HEK293T (cell line): ENCODE measurements around the gene N4BP2L1.

Source experiments
- BHLHE40 ChIP-seq: fragments of 450-650 bp; IDR thresholded peaks from 2 replicates; pipeline ENCODE4 v1.6.1; 2016; ENCODE audit warnings: mild to moderate bottlenecking, moderate library complexity, borderline replicate concordance
- CTBP1 ChIP-seq: fragments of 450-650 bp; IDR thresholded peaks from 2 replicates; pipeline ENCODE4 v1.6.1; 2016; ENCODE audit warnings: borderline replicate concordance
- ELF4 ChIP-seq: fragments of 450-650 bp; IDR thresholded peaks from 2 replicates; pipeline ENCODE4 v1.6.1; 2017; ENCODE audit warnings: antibody characterized with exemption
- FOXK2 ChIP-seq: fragments of 450-650 bp; IDR thresholded peaks from 2 replicates; pipeline ENCODE4 v1.6.1; 2016; ENCODE audit warnings: mild to moderate bottlenecking
- FOXM1 ChIP-seq: fragments of 450-650 bp; IDR thresholded peaks from 2 replicates; pipeline ENCODE4 v1.6.1; 2017; ENCODE audit warnings: mild to moderate bottlenecking, borderline replicate concordance
- HDGF ChIP-seq: fragments of 450-650 bp; IDR thresholded peaks from 2 replicates; pipeline ENCODE4 v1.6.1; 2017; ENCODE audit warnings: antibody characterized with exemption, borderline replicate concordance
- L3MBTL2 ChIP-seq: fragments of 450-650 bp; conservative IDR thresholded peaks from 2 replicates; pipeline ENCODE4 v1.6.1; 2016; ENCODE audit warnings: mild to moderate bottlenecking
- PKNOX1 ChIP-seq: fragments of 450-650 bp; IDR thresholded peaks from 2 replicates; pipeline ENCODE4 v1.6.1; 2016
- SP1 ChIP-seq: fragments of 450-650 bp; IDR thresholded peaks from 2 replicates; pipeline ENCODE4 v1.6.1; 2017
- SUZ12 ChIP-seq: fragments of 450-650 bp; IDR thresholded peaks from 2 replicates; pipeline ENCODE4 v1.6.1; 2016; ENCODE audit warnings: mild to moderate bottlenecking
- TARDBP ChIP-seq: fragments of 450-650 bp; IDR thresholded peaks from 2 replicates; pipeline ENCODE4 v1.6.1; 2016

GRCh38 chr13:32414580-32414979 lies 13.3 kb downstream of the N4BP2L1 start:
- no peak for TF ChIP-seq HDGF
- TF ChIP-seq FOXK2 = no peak
- no peak for TF ChIP-seq SUZ12
- no peak for TF ChIP-seq ELF4
- TF ChIP-seq BHLHE40 = no peak
- no peak for TF ChIP-seq TARDBP
- no peak for TF ChIP-seq FOXM1
- no peak for TF ChIP-seq SP1
- TF ChIP-seq CTBP1 = no peak
- TF ChIP-seq PKNOX1 = no peak
- TF ChIP-seq L3MBTL2 = no peak
